Subcutaneous adipose tissue (tissue), 4 donors: ENCODE data around the gene MINDY3. TPM values are rescaled to one million over a fixed set of nuclear protein-coding genes. Genes with fewer than 3 reads are reported as not detected.

Experiments used
- total RNA-seq, 4 donors: library from RNA; depleted of rRNA; stranded (reverse); fragments of >200 nt; gene quantifications; one replicate each; pipeline ENCODE4 v1.1.0, GENCODE V29; 2016
- TF ChIP-seq, protein P1 (sequence below): fragments of 450-650 bp; IDR thresholded peaks from one replicate; pipeline ENCODE4 v1.5.1; 2016; ENCODE audit warnings: low read depth, mild to moderate bottlenecking, control low read depth, antibody characterized with exemption, moderate library complexity

MINDY3 gene
- total RNA-seq, 4 donors from 2014 or later: 27.9 to 40.4 (median 34.8) TPM

GRCh38 chr10:15879663-15880062 lies 19.4 kb upstream of the MINDY3 start:
- TF ChIP-seq, protein P1, sequence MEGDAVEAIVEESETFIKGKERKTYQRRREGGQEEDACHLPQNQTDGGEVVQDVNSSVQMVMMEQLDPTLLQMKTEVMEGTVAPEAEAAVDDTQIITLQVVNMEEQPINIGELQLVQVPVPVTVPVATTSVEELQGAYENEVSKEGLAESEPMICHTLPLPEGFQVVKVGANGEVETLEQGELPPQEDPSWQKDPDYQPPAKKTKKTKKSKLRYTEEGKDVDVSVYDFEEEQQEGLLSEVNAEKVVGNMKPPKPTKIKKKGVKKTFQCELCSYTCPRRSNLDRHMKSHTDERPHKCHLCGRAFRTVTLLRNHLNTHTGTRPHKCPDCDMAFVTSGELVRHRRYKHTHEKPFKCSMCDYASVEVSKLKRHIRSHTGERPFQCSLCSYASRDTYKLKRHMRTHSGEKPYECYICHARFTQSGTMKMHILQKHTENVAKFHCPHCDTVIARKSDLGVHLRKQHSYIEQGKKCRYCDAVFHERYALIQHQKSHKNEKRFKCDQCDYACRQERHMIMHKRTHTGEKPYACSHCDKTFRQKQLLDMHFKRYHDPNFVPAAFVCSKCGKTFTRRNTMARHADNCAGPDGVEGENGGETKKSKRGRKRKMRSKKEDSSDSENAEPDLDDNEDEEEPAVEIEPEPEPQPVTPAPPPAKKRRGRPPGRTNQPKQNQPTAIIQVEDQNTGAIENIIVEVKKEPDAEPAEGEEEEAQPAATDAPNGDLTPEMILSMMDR: no peak

- TF ChIP-seq, protein P1: no peak
Measured at GRCh38 chr10:15879058-15879457, 18.8 kb upstream of the MINDY3 start.

- TF ChIP-seq, protein P1: no peak
Measured at GRCh38 chr10:15877836-15878576, 17.7 kb upstream of the MINDY3 start.

DNA sequence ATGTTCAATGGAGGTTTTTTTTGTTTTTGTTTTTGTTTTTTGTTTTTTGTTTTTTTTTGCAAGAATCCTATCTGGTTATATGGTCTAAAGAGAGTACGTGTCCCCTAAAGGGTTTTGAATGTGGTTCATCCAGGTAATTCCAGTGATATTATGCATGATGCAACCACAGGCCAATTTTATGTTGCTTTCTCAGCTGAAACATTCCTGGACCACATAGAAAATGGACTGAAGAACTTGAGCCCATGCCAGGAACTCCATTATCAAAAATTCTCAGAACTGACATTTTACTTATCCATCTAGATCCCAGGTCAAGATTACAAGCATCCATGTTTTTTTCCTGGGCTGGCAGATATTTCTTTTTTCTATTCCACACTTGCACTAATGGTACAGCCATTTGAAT lies 11.5 kb upstream of the MINDY3 start:
- TF ChIP-seq, protein P1: no peak

GRCh38 chr10:15869935-15870334 lies 9.6 kb upstream of the MINDY3 start:
- TF ChIP-seq, protein P1: no peak

DNA sequence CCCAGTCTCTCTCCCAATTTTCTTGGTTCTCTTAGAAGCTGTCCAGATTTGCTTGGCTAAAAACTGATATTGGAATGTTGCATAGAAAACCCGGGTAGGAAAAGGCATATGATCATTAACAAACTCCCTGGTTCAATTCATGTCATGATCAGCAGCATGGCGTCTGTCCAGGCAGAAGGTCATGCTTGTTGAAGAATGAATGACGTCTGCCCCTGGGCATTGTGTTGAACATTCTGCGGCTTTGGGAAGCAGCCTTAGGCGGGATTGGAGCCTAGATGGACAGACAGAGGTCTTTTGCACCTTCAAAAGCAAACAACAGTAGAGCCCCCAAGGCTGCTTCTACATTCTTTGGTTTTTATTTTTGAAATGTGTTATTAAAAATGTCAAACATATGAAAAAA lies 7.7 kb upstream of the MINDY3 start:
- TF ChIP-seq, protein P1: no peak

- TF ChIP-seq, protein P1: no peak
Measured at GRCh38 chr10:15865304-15865703, 5.0 kb upstream of the MINDY3 start.
